T-helper 22 cell (primary cell): Measurements from ENCODE around the gene PIWIL4.
"Not testable (repeated sequence)": the region's sequence is repeated elsewhere in the genome, so short reads cannot be mapped to it uniquely, and the experiment has no call there.

Experiments
- DNase-seq: peaks from one replicate; pipeline ENCODE4 v3.0.0-alpha.2; 2020; ENCODE audit warnings: low read depth

Gene PIWIL4

GRCh38 chr11:94549146-94549545 lies 18.0 kb upstream of the PIWIL4 start:
- no peak for DNase-seq

DNA sequence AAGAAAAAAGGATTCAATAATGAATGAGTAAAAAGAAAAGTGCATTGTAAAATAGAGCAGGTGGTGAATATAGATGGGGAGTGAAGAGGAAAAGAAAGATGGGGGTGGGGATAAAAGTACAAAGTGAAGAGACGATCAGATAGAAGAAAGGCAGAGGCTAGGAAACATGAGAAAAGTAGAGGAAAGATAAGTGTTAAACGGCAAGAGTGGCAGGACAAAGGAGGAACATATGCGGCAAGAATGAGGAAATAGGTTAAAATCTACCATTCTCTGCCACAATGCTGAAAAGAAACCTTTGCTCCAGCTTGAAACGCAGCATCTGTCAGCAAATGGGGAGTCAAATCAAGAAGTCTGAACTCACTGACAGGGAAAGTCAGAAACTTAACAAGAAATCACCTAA lies 16.7 kb upstream of the PIWIL4 start:
- DNase-seq: no peak

- no peak for DNase-seq
Observed at GRCh38 chr11:94553938-94554337, 13.2 kb upstream of the PIWIL4 start.

GRCh38 chr11:94555752-94556329 lies 11.3 kb upstream of the PIWIL4 start:
- DNase-seq: not testable (repeated sequence)

- no peak for DNase-seq
Observed at GRCh38 chr11:94557421-94557820, 9.7 kb upstream of the PIWIL4 start.

GRCh38 chr11:94557992-94558391 lies 9.2 kb upstream of the PIWIL4 start:
- DNase-seq: no peak

GRCh38 chr11:94558468-94558867 lies 8.7 kb upstream of the PIWIL4 start:
- no peak for DNase-seq

- no peak for DNase-seq
Observed at GRCh38 chr11:94558932-94559331, 8.2 kb upstream of the PIWIL4 start.

DNA sequence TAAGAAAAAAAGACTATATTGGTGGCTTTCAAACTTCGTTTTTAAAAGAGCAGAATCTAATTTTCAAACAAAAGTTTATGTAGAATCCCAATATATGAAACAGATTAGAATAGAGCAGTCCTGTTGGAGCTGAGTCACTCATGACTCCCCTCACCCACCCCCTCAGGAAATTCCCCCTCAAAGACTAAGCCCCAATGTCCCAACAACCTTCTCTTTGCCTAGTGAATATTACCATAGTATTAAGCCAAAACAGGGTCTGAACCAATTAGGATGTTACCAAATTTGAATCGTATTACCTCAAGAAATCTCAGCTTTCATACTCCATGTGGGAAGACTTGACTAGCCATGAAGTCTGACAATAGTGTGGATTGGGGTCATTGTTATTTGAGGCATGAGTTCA lies 7.8 kb upstream of the PIWIL4 start:
- no peak for DNase-seq

GRCh38 chr11:94560834-94561233 lies 6.3 kb upstream of the PIWIL4 start:
- no peak for DNase-seq

- no peak for DNase-seq
Observed at GRCh38 chr11:94563176-94563847, 3.9 kb upstream of the PIWIL4 start.

DNA sequence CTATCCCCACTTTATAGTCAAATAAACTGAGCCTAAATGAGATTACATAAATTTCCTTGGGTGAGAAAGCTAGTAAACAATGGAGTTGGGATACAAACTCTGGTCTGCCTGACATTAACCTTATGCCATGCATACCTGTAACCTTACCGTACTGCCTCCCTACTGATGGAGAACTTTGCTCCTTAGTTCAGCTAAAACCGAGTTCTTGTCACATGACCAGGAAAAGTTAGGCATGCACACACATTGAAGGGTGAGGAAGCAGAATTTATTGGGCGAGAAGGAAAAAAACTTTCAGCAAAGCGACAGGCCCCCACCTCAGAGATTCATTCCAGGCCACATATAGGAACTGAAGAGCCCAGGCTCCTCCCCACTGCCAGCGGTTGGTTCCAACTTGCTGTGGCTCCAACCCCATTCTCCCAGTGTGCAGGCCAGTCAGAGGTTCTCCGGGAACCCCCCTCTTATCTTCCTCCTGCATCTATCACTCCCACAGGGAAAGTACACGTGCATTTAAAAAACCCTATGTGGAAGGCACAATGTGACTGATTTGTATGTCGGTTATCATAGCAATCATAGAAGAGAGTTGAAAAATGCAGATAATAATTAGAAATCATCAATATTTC lies 3.2 kb upstream of the PIWIL4 start:
- DNase-seq: no peak

- no peak for DNase-seq
Observed at GRCh38 chr11:94568200-94568599, 1.0 kb downstream of the PIWIL4 start.

- no peak for DNase-seq
Observed at GRCh38 chr11:94568717-94569116, 1.5 kb downstream of the PIWIL4 start.

DNA sequence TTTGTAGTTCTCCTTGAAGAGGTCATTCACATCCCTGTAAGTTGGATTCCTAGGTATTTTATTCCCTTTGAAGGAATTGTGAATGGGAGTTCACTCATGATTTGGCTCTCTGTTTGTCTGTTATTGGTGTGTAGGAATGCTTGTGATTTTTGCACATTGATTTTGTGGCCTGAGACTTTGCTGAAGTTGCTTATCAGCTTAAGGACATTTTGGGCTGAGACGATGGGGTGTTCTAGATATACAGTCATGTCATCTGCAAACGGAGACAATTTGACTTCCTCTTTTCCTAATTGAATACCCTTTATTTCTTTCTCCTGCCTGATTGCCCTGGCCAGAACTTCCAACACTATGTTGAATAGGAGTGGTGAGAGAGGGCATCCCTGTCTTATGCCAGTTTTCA lies 5.8 kb downstream of the PIWIL4 start:
- DNase-seq: not testable (repeated sequence)

- no peak for DNase-seq
Observed at GRCh38 chr11:94574193-94574961, 7.2 kb downstream of the PIWIL4 start.

GRCh38 chr11:94576306-94576705 lies 9.1 kb downstream of the PIWIL4 start:
- no peak for DNase-seq

- DNase-seq: no peak
Observed at GRCh38 chr11:94577841-94578240, 10.7 kb downstream of the PIWIL4 start.

DNA sequence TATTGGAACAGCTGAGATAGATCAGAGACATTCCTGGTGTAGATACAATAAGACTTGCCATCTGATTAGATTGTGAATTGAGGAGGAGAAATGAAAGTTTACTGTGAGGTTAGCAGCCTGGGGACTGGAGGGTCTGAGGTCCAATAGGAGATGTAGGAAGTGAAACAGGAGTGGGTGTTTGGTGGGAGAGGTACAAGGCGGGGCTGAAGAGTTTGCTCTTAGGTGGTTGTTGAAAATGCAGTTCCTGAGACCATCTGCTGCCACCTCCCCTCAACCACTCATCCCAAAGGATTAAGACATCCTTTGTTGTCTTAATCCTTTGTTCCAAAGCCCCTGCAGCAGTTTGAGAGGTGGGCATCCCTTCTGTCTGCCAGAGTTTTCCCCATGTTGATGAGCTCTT lies 14.8 kb downstream of the PIWIL4 start:
- no peak for DNase-seq

GRCh38 chr11:94583213-94583865 lies 16.2 kb downstream of the PIWIL4 start:
- DNase-seq: no peak

DNA sequence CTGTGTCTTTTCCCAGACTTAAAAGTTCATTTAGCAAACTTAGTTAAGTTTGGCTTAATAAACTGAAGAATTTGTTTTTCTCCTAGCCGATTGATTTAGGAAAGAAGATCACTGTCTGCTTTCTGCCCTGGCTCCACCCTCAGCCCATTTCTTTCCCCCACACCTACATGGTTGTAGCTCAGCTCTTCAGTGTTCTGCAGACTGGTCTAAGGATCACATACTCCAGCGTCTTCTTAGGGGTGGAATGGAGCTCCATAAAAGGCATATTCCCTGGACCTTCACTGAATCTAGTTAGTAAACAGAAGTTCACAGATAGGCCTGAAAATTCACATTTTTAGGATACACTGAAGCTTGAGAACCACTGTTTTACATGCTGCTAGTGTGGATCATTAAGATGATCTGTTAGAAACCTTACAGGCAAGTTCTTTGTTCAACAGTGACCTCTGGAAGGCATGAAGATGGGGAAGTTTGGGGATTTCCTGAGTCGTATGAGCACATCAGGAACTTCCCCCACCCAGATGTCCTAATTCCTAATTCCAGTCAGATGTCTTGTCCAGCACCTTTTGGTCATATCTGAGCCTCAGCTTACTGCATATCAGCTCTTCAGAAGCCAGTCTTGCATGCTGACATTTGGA lies 16.8 kb downstream of the PIWIL4 start:
- no peak for DNase-seq

DNA sequence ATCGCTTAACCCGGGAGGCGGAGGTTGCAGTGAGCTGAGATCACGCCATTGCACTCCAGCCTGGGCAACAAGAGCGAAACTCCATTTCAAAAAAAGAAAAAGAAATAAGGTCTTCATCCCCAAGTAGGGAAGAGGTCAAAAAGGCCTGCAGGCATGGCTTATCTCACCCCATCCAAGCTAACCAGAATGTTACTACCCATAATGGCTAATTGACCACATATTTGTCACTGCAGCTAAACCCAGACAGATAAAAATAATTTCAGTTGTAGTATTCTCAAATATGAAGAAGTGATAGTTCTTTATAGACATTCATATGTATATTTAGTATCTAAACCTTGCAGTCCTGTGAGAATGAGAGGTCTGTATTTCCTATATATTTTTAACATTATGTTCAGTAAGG lies 17.8 kb downstream of the PIWIL4 start:
- DNase-seq: no peak
